ENCODE measurements around the gene FAM184B. TPM values are rescaled to one million over a fixed set of nuclear protein-coding genes. Genes with fewer than 3 reads are reported as not detected.
"Not testable (repeated sequence)": the region's sequence is repeated elsewhere in the genome, so short reads cannot be mapped to it uniquely, and the experiment has no call there.

FAM184B gene
- total RNA-seq, 4 donors from 2014 or later, result 0.07 to 0.13 TPM; not detected in 2

GRCh38 chr4:17688011-17688441 is 93.4 kb downstream of the FAM184B start:
- no peak for DNase-seq (ENCODE audit: low spot score in 2 of 2)
- intact Hi-C loops (cut with DNase I; ENCODE audit: low total_unique reads), result no loop called here
- TF ChIP-seq POLR2A (IDR thresholded peaks at IDR 0.05), result no peak
- TF ChIP-seq CTCF (IDR thresholded peaks at IDR 0.05), result no peak
- WGBS, 2 donors, result 58 to 59% methylated on average over 9 of the region's 9 CpGs
- H3K4me3 ChIP-seq (ENCODE audit: low read depth, poor library complexity, severe bottlenecking), result no peak overlapping the region

DNA sequence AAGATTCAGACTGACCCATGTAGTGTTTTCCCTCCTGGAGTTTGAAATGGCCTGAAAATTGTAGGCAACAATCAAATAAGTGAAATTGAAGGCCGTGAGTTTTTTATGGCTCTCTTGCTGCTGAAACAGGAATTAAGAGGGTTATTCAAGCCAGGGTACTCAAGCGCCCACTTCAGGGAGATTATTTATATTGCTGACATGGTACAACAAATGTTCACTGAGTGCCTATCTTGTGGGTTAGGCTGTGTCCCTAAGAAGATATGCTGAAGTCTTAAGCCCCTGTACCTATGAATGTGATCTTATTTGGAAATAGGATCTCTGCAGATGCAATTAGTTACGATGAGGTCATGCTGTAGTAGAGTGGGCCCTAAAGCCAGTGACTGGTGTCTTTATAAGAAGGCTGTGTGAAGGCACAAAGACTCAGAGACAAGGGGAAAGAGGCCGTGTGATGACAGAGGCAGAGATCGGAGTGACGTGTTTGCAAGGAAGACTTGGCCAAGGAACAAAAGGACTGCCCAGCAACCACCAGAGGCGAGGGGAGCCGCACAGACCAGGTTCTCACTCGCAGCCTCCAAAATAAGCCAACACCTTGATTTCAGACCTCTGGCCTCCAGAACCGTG is 94.1 kb downstream of the FAM184B start:
- no peak for TF ChIP-seq POLR2A (IDR thresholded peaks at IDR 0.05)
- TF ChIP-seq CTCF (IDR thresholded peaks at IDR 0.05), result no peak
- no peak overlapping the region for H3K4me3 ChIP-seq (ENCODE audit: low read depth, poor library complexity, severe bottlenecking)
- 84 to 87% methylated on average over 10 of the region's 10 CpGs for WGBS, 2 donors
- intact Hi-C loops (cut with DNase I; ENCODE audit: low total_unique reads), result no loop called here
- DNase-seq (ENCODE audit: low spot score in 2 of 2), result no peak

DNA sequence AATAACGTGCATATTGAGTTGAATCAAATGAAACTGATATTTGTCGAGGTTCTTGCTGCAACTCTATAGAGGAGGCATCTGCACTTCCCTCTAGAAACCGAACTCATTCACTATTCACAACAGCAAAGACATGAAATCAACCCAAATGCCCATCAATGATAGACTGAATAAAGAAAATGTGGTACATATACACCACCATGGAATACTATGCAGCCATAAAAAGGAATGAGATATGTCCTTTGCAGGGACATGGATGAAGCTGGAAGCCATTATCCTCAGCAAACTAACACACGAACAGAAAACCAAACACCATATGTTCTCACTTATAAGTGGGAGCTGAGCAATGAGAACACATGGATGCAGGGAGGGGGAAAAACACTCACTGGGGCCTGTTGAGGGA is 96.8 kb downstream of the FAM184B start:
- H3K4me3 ChIP-seq (ENCODE audit: low read depth, poor library complexity, severe bottlenecking); DNase-seq (ENCODE audit: low spot score in 2 of 2); intact Hi-C loops (cut with DNase I; ENCODE audit: low total_unique reads): not testable (repeated sequence)
- WGBS, 2 donors, result 80 to 85% methylated on average over 4 of the region's 4 CpGs

GRCh38 chr4:17682222-17682566 is 99.2 kb downstream of the FAM184B start:
- 64 to 65% methylated on average over 2 of the region's 2 CpGs for WGBS, 2 donors
- intact Hi-C loops (cut with DNase I; ENCODE audit: low total_unique reads), result no loop called here
- no peak overlapping the region for H3K4me3 ChIP-seq (ENCODE audit: low read depth, poor library complexity, severe bottlenecking)
- TF ChIP-seq CTCF (IDR thresholded peaks at IDR 0.05), result no peak
- no peak for TF ChIP-seq POLR2A (IDR thresholded peaks at IDR 0.05)
- no peak for DNase-seq (ENCODE audit: low spot score in 2 of 2)

DNA sequence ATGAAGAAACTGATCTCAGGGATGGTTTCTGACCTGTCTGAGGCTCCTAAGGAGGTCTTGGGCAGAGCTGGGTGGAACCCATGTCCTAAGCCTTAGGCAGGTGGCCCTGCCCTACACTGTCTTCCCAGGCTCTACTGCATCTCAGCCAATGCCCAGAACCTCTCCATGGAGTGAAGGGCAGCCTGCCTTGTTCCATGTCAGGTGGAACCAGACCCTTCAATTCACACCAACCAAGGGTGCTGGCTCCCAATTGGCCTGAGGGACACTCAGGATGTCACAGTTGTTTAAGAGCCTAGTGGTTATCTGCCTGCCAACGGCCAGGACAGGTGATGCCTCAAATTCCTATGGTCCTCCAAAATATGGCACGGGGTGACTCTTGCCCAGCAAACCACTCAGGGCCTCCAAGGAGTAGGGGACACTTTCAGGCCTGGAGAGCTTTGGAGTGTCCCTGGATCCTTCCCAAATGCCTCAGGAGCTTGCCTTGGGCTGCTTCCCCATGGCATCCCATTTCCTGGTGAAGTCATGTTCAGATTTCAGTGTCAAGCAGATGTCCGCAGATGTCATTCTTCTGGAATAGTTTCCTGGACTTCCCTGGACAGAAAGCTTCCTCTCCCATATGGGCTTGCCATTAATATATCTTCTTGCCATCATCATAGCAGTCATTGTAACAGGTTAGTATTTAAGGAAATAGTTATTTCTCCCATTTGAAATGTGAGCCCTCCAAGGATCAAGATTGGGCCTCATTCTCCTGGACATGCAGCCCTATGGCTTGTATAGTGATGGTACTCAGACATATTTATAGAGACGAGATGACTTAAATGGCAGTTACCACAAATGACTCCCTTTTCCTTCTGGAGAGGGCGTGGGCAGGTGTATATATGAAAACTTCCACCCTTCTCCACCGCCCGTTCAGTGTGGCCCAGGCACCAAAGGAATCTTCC is 99.9 kb downstream of the FAM184B start:
- 66 to 76% methylated on average over 7 of the region's 7 CpGs for WGBS, 2 donors

More for the DNA sequence above, 99.9 kb downstream of the FAM184B start:
- H3K4me3 ChIP-seq (ENCODE audit: low read depth, poor library complexity, severe bottlenecking), result no peak overlapping the region
- intact Hi-C loops (cut with DNase I; ENCODE audit: low total_unique reads), result no loop called here
- no peak for DNase-seq (ENCODE audit: low spot score in 2 of 2)
- TF ChIP-seq POLR2A (IDR thresholded peaks at IDR 0.05) (no peak), CTCF (IDR thresholded peaks at IDR 0.05) (no peak)

All from lower leg skin (tissue), 4 donors.